ENCODE data around the gene CYBRD1. TPM values are rescaled to one million over a fixed set of nuclear protein-coding genes. Genes with fewer than 3 reads are reported as not detected.

Gene CYBRD1
- total RNA-seq, 4 donors from 2014 or later: 5.7 to 176 (median 45.7) TPM

- Histone ChIP-seq H3K9me3 (no peaks in the 10 kb centered on the region), H3K27me3 (no peaks in the 10 kb centered on the region), H3K27ac (no peak overlapping the region), H3K4me3 (no peak overlapping the region), H3K36me3 (peaks cover 0 to 18% (median 0%) of the 10 kb centered on the region in 3 donors), H3K4me1 (peaks cover 0 to 5% (median 0%) of the 10 kb centered on the region in 3 donors)
- no peak for DNase-seq
- WGBS, 2 donors: 76 to 83% methylated on average over 6 of the region's 6 CpGs
- TF ChIP-seq, protein P1, sequence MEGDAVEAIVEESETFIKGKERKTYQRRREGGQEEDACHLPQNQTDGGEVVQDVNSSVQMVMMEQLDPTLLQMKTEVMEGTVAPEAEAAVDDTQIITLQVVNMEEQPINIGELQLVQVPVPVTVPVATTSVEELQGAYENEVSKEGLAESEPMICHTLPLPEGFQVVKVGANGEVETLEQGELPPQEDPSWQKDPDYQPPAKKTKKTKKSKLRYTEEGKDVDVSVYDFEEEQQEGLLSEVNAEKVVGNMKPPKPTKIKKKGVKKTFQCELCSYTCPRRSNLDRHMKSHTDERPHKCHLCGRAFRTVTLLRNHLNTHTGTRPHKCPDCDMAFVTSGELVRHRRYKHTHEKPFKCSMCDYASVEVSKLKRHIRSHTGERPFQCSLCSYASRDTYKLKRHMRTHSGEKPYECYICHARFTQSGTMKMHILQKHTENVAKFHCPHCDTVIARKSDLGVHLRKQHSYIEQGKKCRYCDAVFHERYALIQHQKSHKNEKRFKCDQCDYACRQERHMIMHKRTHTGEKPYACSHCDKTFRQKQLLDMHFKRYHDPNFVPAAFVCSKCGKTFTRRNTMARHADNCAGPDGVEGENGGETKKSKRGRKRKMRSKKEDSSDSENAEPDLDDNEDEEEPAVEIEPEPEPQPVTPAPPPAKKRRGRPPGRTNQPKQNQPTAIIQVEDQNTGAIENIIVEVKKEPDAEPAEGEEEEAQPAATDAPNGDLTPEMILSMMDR (IDR thresholded peaks at IDR 0.05): peak in 2 of 6 experiments; percentile 15 to 31
- TF ChIP-seq POLR2A (IDR thresholded peaks at IDR 0.05): no peak
- intact Hi-C loops (cut with DNase I): no loop called here
Observed at GRCh38 chr2:171541202-171541887, 19.1 kb downstream of the CYBRD1 start.

DNA sequence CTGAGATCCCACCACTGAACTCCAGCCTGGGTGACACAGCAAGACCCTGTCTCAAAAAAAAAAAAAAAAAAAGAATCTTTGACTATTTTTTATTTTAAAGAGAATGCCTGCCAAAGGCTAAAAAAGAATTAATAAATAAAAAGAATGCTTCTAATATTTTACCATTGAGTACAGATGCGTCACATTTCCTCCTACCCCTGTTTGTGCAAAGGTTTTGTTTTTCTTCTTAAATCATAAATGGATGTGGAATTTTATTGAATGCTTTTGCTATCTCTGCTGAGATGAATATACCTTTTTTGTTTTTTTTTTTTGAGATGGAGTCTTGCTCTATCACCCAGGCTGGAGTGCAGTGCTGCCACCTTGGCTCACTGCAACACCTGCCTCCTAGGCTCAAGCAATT lies 22.8 kb downstream of the CYBRD1 start:
- no peak for DNase-seq
- Histone ChIP-seq H3K9me3 (no peaks in the 10 kb centered on the region), H3K27ac (no peak overlapping the region), H3K27me3 (no peaks in the 10 kb centered on the region), H3K4me1 (peaks cover 0 to 5% (median 0%) of the 10 kb centered on the region in 3 donors), H3K4me3 (no peak overlapping the region), H3K36me3 (peaks cover 0 to 18% (median 0%) of the 10 kb centered on the region in 3 donors)
- WGBS, 2 donors: 97 to 100% methylated on average over 1 of the region's 1 CpG
- intact Hi-C loops (cut with DNase I): no loop called here
- TF ChIP-seq, protein P1 (IDR thresholded peaks at IDR 0.05): no peak
- no peak for TF ChIP-seq POLR2A (IDR thresholded peaks at IDR 0.05)

DNA sequence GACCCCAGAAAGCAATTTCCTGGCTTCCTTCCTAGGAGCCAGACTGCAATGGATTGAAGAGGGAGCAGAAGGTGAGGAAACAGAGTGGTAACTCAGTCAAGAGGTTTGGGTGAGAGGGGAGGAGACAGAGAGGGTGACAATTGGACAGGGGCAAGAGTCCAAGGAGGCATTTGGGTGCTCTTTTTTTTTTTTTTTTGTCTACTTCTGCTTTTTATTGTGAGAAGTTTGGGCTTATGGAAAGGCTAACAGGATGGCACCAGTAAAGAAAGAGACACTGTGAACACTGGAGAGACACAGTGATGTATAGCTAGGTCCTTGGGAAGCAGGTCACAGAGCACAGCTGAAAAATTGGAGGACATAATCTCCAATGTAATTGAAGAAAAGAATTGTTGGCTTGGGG lies 25.0 kb downstream of the CYBRD1 start:
- no peak for DNase-seq
- intact Hi-C loops (cut with DNase I): no loop called here
- Histone ChIP-seq H3K36me3 (peaks cover 0 to 13% (median 0%) of the 10 kb centered on the region in 3 donors), H3K4me1 (no peaks in the 10 kb centered on the region), H3K27me3 (no peaks in the 10 kb centered on the region), H3K9me3 (no peaks in the 10 kb centered on the region), H3K27ac (no peak overlapping the region), H3K4me3 (no peak overlapping the region)
- TF ChIP-seq, protein P1 (IDR thresholded peaks at IDR 0.05): no peak
- no peak for TF ChIP-seq POLR2A (IDR thresholded peaks at IDR 0.05)

DNA sequence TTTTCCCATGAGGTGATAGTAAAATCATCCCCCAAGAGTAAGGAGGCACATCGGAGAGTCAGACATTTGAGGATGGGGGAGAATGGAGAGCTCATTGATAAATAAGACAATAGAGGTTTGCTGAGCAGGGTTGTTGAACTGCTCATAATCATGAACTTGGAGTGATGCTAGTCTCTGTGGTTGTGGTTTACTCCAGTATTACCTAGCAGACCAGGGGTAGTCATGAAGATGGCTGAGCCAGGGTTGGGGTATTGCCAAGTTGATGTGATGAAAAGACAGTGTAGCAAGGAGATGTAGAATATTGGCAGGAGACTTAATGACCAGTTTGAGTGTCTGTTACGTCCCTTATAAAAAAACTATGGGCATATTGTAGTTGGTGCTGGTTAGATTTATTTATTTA lies 25.4 kb downstream of the CYBRD1 start:
- Histone ChIP-seq H3K27ac (no peak overlapping the region), H3K36me3 (peaks cover 0 to 9% (median 0%) of the 10 kb centered on the region in 3 donors), H3K4me3 (no peak overlapping the region), H3K9me3 (no peaks in the 10 kb centered on the region), H3K27me3 (no peaks in the 10 kb centered on the region), H3K4me1 (no peaks in the 10 kb centered on the region)
- intact Hi-C loops (cut with DNase I): no loop called here
- no peak for DNase-seq
- WGBS, 2 donors: 89 to 93% methylated on average over 2 of the region's 2 CpGs
- TF ChIP-seq, protein P1 (IDR thresholded peaks at IDR 0.05): no peak
- TF ChIP-seq POLR2A (IDR thresholded peaks at IDR 0.05): no peak

GRCh38 chr2:171550613-171551012 lies 28.3 kb downstream of the CYBRD1 start:
- H3K27me3 ChIP-seq: no peaks in the 10 kb centered on the region
- intact Hi-C loops (cut with DNase I): no loop called here
- no peak overlapping the region for H3K4me3 ChIP-seq
- no peak overlapping the region for H3K27ac ChIP-seq
- DNase-seq: no peak
- TF ChIP-seq, protein P1 (IDR thresholded peaks at IDR 0.05): no peak
- TF ChIP-seq POLR2A (IDR thresholded peaks at IDR 0.05): no peak
- peaks cover 0 to 19% (median 0%) of the 10 kb centered on the region in 3 donors for H3K36me3 ChIP-seq
- H3K4me1 ChIP-seq: peaks cover 0 to 5% (median 0%) of the 10 kb centered on the region in 3 donors
- H3K9me3 ChIP-seq: no peaks in the 10 kb centered on the region

All from esophagus squamous epithelium (tissue), 5 donors.